Measurements from ENCODE around the gene TIPARP.
A peak's percentile ranks its signal among the peaks of the same experiment; 100 is the strongest.

The TIPARP gene, protein sequence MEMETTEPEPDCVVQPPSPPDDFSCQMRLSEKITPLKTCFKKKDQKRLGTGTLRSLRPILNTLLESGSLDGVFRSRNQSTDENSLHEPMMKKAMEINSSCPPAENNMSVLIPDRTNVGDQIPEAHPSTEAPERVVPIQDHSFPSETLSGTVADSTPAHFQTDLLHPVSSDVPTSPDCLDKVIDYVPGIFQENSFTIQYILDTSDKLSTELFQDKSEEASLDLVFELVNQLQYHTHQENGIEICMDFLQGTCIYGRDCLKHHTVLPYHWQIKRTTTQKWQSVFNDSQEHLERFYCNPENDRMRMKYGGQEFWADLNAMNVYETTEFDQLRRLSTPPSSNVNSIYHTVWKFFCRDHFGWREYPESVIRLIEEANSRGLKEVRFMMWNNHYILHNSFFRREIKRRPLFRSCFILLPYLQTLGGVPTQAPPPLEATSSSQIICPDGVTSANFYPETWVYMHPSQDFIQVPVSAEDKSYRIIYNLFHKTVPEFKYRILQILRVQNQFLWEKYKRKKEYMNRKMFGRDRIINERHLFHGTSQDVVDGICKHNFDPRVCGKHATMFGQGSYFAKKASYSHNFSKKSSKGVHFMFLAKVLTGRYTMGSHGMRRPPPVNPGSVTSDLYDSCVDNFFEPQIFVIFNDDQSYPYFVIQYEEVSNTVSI

DNA sequence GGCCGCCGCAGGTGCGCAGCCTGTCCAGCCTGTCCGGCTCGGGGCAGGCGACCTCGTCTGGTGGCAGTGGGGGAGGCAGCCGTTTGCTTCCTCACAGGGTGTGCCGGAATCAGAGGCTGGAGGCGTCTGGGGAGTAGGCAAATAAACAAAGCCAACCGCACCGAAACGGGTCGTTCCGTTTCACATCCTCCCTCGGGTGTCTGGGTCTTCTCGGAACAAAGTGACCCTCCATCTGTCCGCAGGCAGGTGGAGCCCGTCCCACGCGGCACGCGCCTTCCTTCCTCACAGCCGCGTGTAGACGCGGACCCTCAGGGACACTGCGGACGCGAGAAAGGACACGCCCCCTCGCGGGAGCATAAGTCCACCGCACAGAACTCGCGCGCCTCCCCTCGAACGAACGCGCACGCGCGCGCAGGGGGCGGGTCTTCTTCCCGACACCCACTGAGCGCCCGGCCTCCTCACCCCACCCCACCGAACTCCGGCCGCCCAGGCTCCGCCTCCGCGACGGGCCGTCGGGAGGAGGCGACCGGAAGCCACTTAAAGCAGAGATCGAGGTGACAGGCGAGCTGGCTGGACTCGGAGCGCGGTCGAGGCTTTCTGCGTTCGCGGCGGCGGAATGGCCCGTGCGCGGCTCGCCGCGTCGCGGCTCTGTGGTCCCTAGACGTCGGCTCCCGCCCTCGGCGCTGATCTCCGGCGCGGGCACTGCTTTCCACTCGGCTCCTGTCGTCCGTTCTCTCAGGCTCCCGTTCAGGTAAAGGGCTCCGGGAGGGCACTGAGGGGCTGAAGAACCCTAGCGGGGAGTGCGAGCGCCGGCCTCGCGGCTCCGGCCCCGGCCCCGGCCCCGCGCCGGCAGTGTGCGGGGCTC, at the start of gene TIPARP:
TSS of gene TIPARP (plus strand) at position 545 of the 865 bp plus-strand sequence. CDS start 3,108 bp downstream, outside the sequence.
- DNase-seq, result peak; percentile 96

- DNase-seq, result no peak
Observed at GRCh38 chr3:156626104-156626503, 48.3 kb upstream of the TIPARP start.

GRCh38 chr3:156627946-156628569, 46.3 kb upstream of the TIPARP start:
- no peak for DNase-seq

- no peak for DNase-seq
Observed at GRCh38 chr3:156628836-156629618, 45.4 kb upstream of the TIPARP start.

- DNase-seq, result peak; percentile 41
Observed at GRCh38 chr3:156630081-156630772, 44.2 kb upstream of the TIPARP start.

GRCh38 chr3:156630773-156631093, 43.7 kb upstream of the TIPARP start:
- DNase-seq, result no peak

GRCh38 chr3:156631323-156631722, 43.1 kb upstream of the TIPARP start:
- DNase-seq, result no peak

DNA sequence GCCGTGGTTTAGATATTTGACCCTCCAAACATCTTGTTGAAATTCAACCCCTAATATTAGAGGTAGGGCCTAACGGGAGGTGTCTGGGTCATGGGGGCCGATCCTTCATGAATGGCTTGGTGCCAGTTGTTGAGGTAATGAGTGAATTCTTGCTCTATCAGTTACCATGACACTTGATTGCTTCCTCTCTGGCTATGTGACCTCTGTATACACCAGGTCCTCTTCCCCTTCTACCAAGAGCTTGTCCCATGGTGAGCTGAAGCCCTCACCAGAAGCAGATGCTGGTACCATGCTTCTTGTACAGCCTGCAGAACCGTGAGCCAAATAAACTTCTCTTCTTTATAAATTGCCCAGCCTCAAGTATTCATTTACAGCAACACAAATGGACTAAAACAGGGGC, 41.8 kb upstream of the TIPARP start:
- DNase-seq, result no peak

DNA sequence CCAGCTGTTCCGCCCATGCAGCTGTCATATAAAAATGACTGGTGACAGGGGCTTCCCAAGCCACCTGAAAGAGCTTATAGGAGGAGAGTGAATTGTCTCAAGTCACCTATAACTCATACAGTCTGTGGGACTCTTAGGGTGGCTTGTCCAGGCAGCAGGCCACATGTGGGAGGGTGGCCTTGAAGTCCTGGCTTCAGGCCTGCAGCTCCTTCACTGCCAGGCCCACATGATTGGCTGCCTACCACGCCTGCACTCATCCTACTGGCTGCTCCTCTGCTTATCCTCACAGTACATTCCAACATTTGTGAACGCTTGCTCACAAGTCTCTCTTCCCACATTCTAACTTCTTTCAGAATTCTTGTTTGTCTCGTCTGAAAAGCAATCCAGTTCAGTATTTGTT, 41.1 kb upstream of the TIPARP start:
- DNase-seq, result peak; percentile 34

DNA sequence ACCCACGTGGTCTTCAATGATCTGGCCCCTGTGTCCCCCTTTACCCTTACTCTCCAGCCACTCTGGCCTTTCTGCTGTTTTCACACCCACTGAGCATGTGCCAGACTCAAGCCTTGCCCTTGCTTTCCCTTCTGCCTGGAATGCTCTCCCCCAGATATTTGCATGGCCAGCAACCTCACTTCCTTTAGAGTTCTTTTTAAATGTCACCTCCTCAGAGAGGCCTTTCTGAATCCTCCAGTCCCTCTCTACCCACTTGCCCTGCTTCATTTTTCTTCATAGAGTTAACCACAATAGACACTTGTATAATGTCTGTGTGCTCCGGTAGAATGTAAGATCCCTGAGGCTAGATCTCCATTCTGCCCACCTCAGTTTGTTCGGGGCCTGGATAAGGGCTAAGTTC, 39.4 kb upstream of the TIPARP start:
- DNase-seq, result no peak

DNA sequence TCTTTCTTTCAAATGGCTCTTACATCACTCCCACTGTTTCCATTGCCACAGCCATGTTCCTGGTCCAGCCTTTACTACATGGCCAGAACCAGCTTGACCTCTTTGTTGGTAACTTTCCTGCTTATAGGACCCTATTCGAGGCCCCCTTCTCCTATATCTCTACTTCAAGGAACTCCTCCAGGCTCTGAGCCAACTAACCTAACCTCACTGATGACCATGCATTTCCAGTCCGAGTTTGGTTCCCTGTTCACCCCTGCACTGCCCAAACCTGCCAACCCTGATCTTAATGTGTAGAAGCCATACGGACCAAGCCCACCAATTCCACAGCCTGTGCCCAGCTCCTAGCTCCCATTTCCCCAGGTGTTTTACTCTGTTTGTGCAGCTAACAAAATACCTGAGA, 38.4 kb upstream of the TIPARP start:
- no peak for DNase-seq

DNA sequence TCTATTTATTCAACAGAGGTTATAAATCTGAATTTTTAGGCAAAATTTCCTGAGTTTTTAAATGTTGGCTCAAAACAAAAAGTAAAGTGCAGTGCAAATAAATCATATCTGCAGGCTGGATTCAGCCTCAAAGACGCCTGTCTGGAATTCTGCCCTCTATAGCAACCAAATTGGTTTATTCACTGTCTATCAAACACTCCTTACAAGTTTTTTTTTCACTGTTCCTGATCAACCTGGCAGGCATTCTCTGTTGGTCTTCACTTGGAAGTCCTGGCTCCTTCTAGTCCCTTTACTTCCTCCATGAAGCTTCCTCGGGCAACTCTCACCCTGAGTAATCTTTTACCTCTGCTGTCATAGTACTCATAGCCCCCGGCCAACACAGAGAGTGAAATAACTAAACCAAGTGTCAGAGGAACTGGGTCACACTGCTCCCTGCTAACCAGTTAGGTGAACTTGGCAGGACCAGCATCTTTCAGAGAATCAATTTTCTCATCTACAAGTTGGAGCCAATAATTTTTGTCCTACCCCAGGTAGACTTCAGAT, 36.8 kb upstream of the TIPARP start:
- no peak for DNase-seq

DNA sequence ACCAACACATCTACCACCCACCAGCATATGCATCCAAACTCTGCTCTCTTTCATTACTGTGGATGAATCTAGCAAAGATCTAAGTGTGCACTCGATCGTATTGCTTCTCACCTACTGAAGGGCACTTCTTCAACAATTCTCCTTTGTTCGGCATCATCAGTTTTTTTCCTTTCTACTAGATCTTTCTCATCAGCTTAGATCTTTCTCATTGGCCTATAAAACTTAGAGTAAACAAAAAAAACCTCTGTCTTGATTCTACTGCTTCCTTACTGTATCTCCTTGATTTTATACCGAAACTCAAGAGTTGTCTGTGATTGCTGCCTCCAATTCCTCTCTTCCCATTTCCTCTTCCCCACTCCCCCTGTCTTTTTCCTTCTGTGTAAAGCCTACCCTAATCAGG, 36.1 kb upstream of the TIPARP start:
- no peak for DNase-seq

GRCh38 chr3:156639414-156640023, 34.9 kb upstream of the TIPARP start:
- no peak for DNase-seq

- no peak for DNase-seq
Observed at GRCh38 chr3:156641618-156641975, 32.8 kb upstream of the TIPARP start.

- no peak for DNase-seq
Observed at GRCh38 chr3:156642750-156643728, 31.4 kb upstream of the TIPARP start.

- no peak for DNase-seq
Observed at GRCh38 chr3:156643729-156644389, 30.5 kb upstream of the TIPARP start.

GRCh38 chr3:156644958-156645357, 29.4 kb upstream of the TIPARP start:
- no peak for DNase-seq

DNA sequence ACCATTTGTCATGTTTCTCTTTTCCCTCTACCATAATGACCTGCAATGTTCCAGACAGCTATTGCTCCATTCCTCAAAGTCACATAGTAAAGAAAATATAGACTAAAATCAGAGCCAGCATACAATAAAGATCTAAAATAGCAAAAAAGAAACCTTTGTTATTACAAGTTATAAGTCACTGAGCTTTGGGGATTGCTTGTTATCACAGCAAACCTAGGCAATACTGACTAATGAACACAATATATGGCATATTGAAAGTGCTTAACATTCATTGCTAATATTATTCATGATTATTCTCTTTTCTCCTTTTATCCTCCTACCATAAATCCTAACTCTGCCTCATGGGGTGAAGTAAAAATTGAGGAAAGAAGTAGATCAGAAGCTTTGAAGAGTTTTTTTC, 27.4 kb upstream of the TIPARP start:
- DNase-seq, result no peak

Data from HCEC 1CT (cell line).